ENCODE results near the gene ATP2A2.

GRCh38 chr12:110282956-110283817 is 2.1 kb downstream of the ATP2A2 start:
- TF ChIP-seq, protein P1, sequence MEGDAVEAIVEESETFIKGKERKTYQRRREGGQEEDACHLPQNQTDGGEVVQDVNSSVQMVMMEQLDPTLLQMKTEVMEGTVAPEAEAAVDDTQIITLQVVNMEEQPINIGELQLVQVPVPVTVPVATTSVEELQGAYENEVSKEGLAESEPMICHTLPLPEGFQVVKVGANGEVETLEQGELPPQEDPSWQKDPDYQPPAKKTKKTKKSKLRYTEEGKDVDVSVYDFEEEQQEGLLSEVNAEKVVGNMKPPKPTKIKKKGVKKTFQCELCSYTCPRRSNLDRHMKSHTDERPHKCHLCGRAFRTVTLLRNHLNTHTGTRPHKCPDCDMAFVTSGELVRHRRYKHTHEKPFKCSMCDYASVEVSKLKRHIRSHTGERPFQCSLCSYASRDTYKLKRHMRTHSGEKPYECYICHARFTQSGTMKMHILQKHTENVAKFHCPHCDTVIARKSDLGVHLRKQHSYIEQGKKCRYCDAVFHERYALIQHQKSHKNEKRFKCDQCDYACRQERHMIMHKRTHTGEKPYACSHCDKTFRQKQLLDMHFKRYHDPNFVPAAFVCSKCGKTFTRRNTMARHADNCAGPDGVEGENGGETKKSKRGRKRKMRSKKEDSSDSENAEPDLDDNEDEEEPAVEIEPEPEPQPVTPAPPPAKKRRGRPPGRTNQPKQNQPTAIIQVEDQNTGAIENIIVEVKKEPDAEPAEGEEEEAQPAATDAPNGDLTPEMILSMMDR (optimal IDR thresholded peaks at IDR 0.05 in 1 of 3, IDR thresholded peaks at IDR 0.05 in 1 of 3, conservative IDR thresholded peaks at IDR 0.05 in 1 of 3; ENCODE audit: extremely low read depth in 1 of 3, insufficient read depth in 2 of 3, low read length in 3 of 3) = no peak
- no peak for TF ChIP-seq EZH2 (IDR thresholded peaks at IDR 0.05; ENCODE audit: low read length)
